HG03521 (cell line): Measurements from ENCODE around the gene HPD.
"Not testable (repeated sequence)": the region's sequence is repeated elsewhere in the genome, so short reads cannot be mapped to it uniquely, and the experiment has no call there.

Experiments
- ATAC-seq: cut with Tn5 transposase; IDR thresholded peaks from one replicate; pipeline ENCODE4 v1.9.1; 2021; ENCODE audit warnings: mild to moderate bottlenecking, moderate library complexity; ENCODE audit not compliant: unreplicated experiment

The HPD gene

GRCh38 chr12:121858662-121859572 is at the start of gene HPD:
HPD (minus strand) TSS chr12:121858859; CDS start chr12:121858823, 36 bp downstream.
- no peak for ATAC-seq

GRCh38 chr12:121905746-121906145 is 47.1 kb upstream of the HPD start:
- no peak for ATAC-seq

- no peak for ATAC-seq
Measured at GRCh38 chr12:121903202-121903601, 44.5 kb upstream of the HPD start.

- no peak for ATAC-seq
Measured at GRCh38 chr12:121899590-121899989, 40.9 kb upstream of the HPD start.

GRCh38 chr12:121898287-121898686 is 39.6 kb upstream of the HPD start:
- no peak for ATAC-seq

GRCh38 chr12:121894633-121895032 is 36.0 kb upstream of the HPD start:
- no peak for ATAC-seq

- ATAC-seq, result no peak
Measured at GRCh38 chr12:121893961-121894460, 35.4 kb upstream of the HPD start.

- no peak for ATAC-seq
Measured at GRCh38 chr12:121892673-121893561, 34.3 kb upstream of the HPD start.

GRCh38 chr12:121889661-121890060 is 31.0 kb upstream of the HPD start:
- not testable (repeated sequence) for ATAC-seq

- no peak for ATAC-seq
Measured at GRCh38 chr12:121889274-121889624, 30.6 kb upstream of the HPD start.

GRCh38 chr12:121888478-121889273 is 30.0 kb upstream of the HPD start, which contains the start of gene PSMD9:
PSMD9 (plus strand) TSS chr12:121888790; CDS start chr12:121888857, 67 bp downstream.
- ATAC-seq, result peak; percentile 95

GRCh38 chr12:121888083-121888477 is 29.4 kb upstream of the HPD start:
- ATAC-seq, result no peak

GRCh38 chr12:121885129-121885528 is 26.5 kb upstream of the HPD start:
- ATAC-seq, result not testable (repeated sequence)

GRCh38 chr12:121883315-121883660 is 24.6 kb upstream of the HPD start:
- no peak for ATAC-seq

- not testable (repeated sequence) for ATAC-seq
Measured at GRCh38 chr12:121876080-121876447, 17.4 kb upstream of the HPD start.

- no peak for ATAC-seq
Measured at GRCh38 chr12:121875582-121875981, 16.9 kb upstream of the HPD start.

GRCh38 chr12:121874071-121874470 is 15.4 kb upstream of the HPD start:
- ATAC-seq, result no peak

GRCh38 chr12:121873216-121873569 is 14.5 kb upstream of the HPD start:
- ATAC-seq, result no peak

- ATAC-seq, result no peak
Measured at GRCh38 chr12:121872546-121873215, 14.0 kb upstream of the HPD start.

GRCh38 chr12:121871467-121871866 is 12.8 kb upstream of the HPD start:
- ATAC-seq, result no peak
